ENCODE results near the gene NTRK2.
A peak's percentile ranks its signal among the peaks of the same experiment; 100 is the strongest.

Gene NTRK2

GRCh38 chr9:84850830-84851392 is 181.4 kb downstream of the NTRK2 start:
- DNase-seq (ENCODE audit: low spot score) = no peak

GRCh38 chr9:84851935-84852585 is 182.5 kb downstream of the NTRK2 start:
- DNase-seq (ENCODE audit: low spot score) = peak; percentile 19

- DNase-seq (ENCODE audit: low spot score) = no peak
These were observed 183.2 kb downstream of the NTRK2 start for GRCh38 chr9:84852617-84853301.

- DNase-seq (ENCODE audit: low spot score) = no peak
These were observed 186.7 kb downstream of the NTRK2 start for GRCh38 chr9:84856181-84856632.

- DNase-seq (ENCODE audit: low spot score) = no peak
These were observed 187.7 kb downstream of the NTRK2 start for GRCh38 chr9:84857211-84857610.

- DNase-seq (ENCODE audit: low spot score) = no peak
These were observed 188.8 kb downstream of the NTRK2 start for GRCh38 chr9:84858364-84858763.

- no peak for DNase-seq (ENCODE audit: low spot score)
These were observed 191.0 kb downstream of the NTRK2 start for GRCh38 chr9:84860249-84861115.

- DNase-seq (ENCODE audit: low spot score) = no peak
These were observed 191.9 kb downstream of the NTRK2 start for GRCh38 chr9:84861455-84861854.

- DNase-seq (ENCODE audit: low spot score) = no peak
These were observed 192.8 kb downstream of the NTRK2 start for GRCh38 chr9:84862308-84862707.

GRCh38 chr9:84862810-84863287 is 193.3 kb downstream of the NTRK2 start:
- peak; percentile 38 for DNase-seq (ENCODE audit: low spot score)

GRCh38 chr9:84863372-84863771 is 193.8 kb downstream of the NTRK2 start:
- no peak for DNase-seq (ENCODE audit: low spot score)

- DNase-seq (ENCODE audit: low spot score) = no peak
These were observed 197.1 kb downstream of the NTRK2 start for GRCh38 chr9:84866396-84867175.

GRCh38 chr9:84867186-84867585 is 197.7 kb downstream of the NTRK2 start:
- DNase-seq (ENCODE audit: low spot score) = no peak

GRCh38 chr9:84869091-84869490 is 199.6 kb downstream of the NTRK2 start:
- no peak for DNase-seq (ENCODE audit: low spot score)

GRCh38 chr9:84871983-84872382 is 202.5 kb downstream of the NTRK2 start:
- no peak for DNase-seq (ENCODE audit: low spot score)

GRCh38 chr9:84874022-84874421 is 204.5 kb downstream of the NTRK2 start:
- no peak for DNase-seq (ENCODE audit: low spot score)

- DNase-seq (ENCODE audit: low spot score) = no peak
These were observed 205.1 kb downstream of the NTRK2 start for GRCh38 chr9:84874596-84874995.

- no peak for DNase-seq (ENCODE audit: low spot score)
These were observed 205.7 kb downstream of the NTRK2 start for GRCh38 chr9:84875193-84875592.

GRCh38 chr9:84879631-84880030 is 210.1 kb downstream of the NTRK2 start:
- DNase-seq (ENCODE audit: low spot score) = peak; percentile 69

- DNase-seq (ENCODE audit: low spot score) = no peak
These were observed 211.3 kb downstream of the NTRK2 start for GRCh38 chr9:84880835-84881234.

- DNase-seq (ENCODE audit: low spot score) = no peak
These were observed 217.3 kb downstream of the NTRK2 start for GRCh38 chr9:84886866-84887265.

Data from SW480 (cell line).